NCI-H82 (cell line): Measurements from ENCODE around the gene ADAMTS6.
"Not testable (repeated sequence)": the region's sequence is repeated elsewhere in the genome, so short reads cannot be mapped to it uniquely, and the experiment has no call there.

ENCODE experiments used
- DNase-seq: peaks from one replicate; lab custom pipeline; 2025; lab: John Stamatoyannopoulos, UW

Gene ADAMTS6

GRCh38 chr5:65197531-65198455 lies 283.9 kb downstream of the ADAMTS6 start:
- no peak for DNase-seq

- no peak for DNase-seq
These were observed 286.8 kb downstream of the ADAMTS6 start for GRCh38 chr5:65194871-65195270.

- no peak for DNase-seq
These were observed 289.4 kb downstream of the ADAMTS6 start for GRCh38 chr5:65192331-65192730.

GRCh38 chr5:65191554-65192135 lies 290.1 kb downstream of the ADAMTS6 start:
- no peak for DNase-seq

- DNase-seq, result no peak
These were observed 291.2 kb downstream of the ADAMTS6 start for GRCh38 chr5:65190328-65191053.

GRCh38 chr5:65186646-65187227 lies 295.0 kb downstream of the ADAMTS6 start:
- DNase-seq, result no peak

- no peak for DNase-seq
These were observed 296.3 kb downstream of the ADAMTS6 start for GRCh38 chr5:65185468-65185867.

- DNase-seq, result no peak
These were observed 296.9 kb downstream of the ADAMTS6 start for GRCh38 chr5:65184780-65185179.

- DNase-seq, result not testable (repeated sequence)
These were observed 307.5 kb downstream of the ADAMTS6 start for GRCh38 chr5:65174231-65174630.

- no peak for DNase-seq
These were observed 308.6 kb downstream of the ADAMTS6 start for GRCh38 chr5:65173130-65173525.

- no peak for DNase-seq
These were observed 309.1 kb downstream of the ADAMTS6 start for GRCh38 chr5:65172486-65173129.

GRCh38 chr5:65171645-65172044 lies 310.1 kb downstream of the ADAMTS6 start:
- no peak for DNase-seq

- no peak for DNase-seq
These were observed 318.0 kb downstream of the ADAMTS6 start for GRCh38 chr5:65163698-65164097.

- no peak for DNase-seq
These were observed 320.1 kb downstream of the ADAMTS6 start for GRCh38 chr5:65161655-65162054.

GRCh38 chr5:65157906-65158603 lies 323.7 kb downstream of the ADAMTS6 start:
- DNase-seq, result no peak

GRCh38 chr5:65156933-65157332 lies 324.8 kb downstream of the ADAMTS6 start:
- no peak for DNase-seq

GRCh38 chr5:65152131-65152530 lies 329.6 kb downstream of the ADAMTS6 start:
- DNase-seq, result no peak

GRCh38 chr5:65151614-65152013 lies 330.1 kb downstream of the ADAMTS6 start:
- no peak for DNase-seq

- DNase-seq, result no peak
These were observed 331.0 kb downstream of the ADAMTS6 start for GRCh38 chr5:65150599-65151304.

GRCh38 chr5:65149827-65150226 lies 331.9 kb downstream of the ADAMTS6 start:
- no peak for DNase-seq
